SH-SY5Y (cell line): ENCODE data around the gene OR6B1.

Experiments
- GATA2 ChIP-seq: IDR thresholded peaks from 2 replicates; pipeline ENCODE4 v1.6.1; 2011; ENCODE audit warnings: mild to moderate bottlenecking, low read depth, low read length
- GATA3 ChIP-seq: IDR thresholded peaks from 2 replicates; pipeline ENCODE4 v1.6.1; 2011; ENCODE audit warnings: low read depth, mild to moderate bottlenecking, low read length, moderate library complexity

Gene OR6B1

GRCh38 chr7:143980746-143981510, 19.2 kb upstream of the OR6B1 start:
- no peak for TF ChIP-seq GATA3

DNA sequence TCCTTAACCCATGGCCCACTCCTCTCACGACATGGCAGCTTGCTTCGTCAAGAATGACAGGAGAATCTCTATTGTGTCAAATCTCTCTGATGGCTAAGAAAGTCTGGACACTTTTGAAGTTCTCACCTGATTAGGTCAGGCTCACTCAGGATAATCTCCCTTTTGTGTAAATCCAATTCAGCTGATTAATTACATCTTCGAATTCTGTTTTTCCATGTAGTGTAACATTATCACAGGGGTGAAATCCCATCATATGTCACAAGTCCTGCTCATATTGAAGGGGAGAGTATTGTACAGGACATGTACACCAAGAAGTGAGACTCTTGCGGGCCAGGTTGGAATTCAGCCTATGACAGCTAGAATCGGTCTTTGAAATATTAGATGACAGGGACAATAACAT, 16.2 kb upstream of the OR6B1 start:
- no peak for TF ChIP-seq GATA3
- TF ChIP-seq GATA2 = no peak

DNA sequence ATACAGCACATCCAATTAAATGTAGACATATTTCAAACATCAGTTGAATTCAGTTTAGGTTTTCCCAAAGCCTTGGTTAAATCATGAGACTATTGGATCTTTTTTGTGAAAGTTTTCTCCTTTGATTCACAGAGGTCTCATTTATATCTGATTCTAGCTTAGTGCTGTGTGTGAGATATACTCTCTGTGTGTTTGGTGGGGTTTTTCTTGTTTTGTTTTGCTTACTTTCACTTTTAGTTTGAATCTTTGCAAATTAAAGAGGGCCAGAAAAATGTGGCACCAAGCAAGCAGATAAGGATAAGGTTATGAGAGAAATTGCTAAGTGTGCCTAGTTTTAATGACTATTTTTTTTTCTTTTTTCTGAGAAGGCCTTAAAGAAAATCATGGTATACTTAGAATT, 12.6 kb upstream of the OR6B1 start:
- TF ChIP-seq GATA3 (no peak), GATA2 (no peak)

DNA sequence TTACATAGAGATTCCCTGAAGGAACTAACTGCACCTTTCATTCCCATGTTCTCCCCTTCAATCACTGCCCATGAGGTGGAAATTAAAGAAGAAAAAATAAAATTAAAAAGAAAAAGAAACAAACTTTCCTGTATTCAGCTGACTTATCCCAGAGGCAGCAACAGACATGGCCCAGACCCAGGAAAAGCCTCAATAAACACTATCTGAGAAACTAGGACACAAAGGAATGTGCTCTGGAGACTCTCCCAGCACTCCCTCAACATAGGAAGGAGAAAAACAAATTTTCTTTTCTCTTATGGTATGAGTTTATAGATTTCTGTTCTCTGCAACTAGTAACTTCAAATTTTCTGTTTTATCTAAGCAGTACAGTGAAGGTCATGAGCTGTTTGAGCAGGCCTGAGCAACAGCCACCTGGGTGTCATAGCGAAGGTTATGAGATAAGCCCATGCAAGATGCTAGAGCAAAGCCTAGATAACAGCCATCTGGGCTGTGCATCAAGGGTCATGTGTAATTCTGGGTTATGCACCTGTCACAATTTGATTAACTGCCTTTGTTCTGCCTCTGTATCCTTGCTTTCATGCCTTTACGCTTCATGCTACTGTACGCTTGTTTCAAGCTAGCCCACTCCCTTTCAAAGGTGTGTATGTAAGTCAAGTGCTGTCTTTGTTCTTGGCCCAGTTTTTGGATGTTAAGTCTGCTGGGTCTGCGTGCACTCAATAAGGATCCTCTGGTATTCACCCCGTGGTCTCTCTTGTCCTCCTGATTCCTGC, 11.0 kb upstream of the OR6B1 start:
- TF ChIP-seq GATA2 = no peak

DNA sequence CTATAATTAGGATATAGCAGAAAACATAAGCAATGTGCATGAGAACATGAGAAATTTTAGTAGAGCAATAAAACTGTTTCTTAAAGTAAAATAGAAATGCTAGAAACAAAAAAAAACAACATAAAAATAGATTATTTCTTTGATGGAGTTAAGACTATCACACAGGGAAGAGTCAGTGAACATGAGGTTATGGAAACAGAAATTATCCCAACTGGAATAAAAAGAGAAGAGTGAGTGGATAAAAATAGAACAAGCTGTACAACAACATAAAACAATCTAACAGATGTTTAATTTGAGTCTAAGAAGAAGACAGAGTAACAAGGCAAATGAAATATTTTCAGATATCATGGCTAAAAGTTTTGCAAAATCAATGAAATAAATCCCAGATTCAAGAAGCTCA, 7.5 kb upstream of the OR6B1 start:
- TF ChIP-seq GATA2 (no peak), GATA3 (no peak)

DNA sequence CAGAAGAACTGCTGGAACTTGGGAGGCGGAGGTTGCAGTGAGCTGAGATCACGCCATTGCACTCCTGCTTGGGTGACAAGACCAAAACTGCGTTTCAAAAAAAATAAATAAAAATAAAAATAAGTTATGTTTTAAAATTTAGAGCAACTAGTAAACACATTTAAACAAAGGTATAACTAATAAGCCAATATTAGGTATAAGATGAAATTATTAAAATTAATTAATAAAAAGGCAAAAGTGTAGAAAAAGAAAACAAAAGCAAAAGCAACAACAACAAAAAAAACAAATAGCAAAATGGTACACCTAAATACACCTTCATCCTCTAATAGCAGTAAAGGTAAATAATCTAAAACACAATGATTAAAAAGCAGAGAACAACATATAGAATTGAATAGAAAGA, 6.2 kb upstream of the OR6B1 start:
- TF ChIP-seq GATA3 (no peak), GATA2 (no peak)

- TF ChIP-seq GATA3 (no peak), GATA2 (no peak)
Observed at GRCh38 chr7:144001543-144001942, 1.4 kb downstream of the OR6B1 start.

DNA sequence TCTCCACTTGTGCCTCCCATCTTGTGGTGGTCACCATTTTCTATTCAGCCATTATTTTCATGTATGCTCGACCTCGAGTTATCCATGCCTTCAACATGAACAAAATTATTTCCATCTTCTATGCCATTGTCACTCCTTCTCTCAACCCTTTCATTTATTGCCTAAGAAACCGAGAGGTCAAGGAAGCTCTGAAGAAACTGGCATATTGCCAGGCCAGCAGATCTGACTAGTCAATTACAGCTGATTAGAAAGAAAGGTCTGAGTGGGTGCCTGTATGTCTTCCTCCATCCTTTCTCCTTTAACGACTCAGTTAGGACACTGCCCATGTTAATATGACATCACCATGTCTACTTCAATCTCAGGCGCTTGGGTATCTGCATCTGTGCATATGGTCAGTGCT, 4.6 kb downstream of the OR6B1 start:
- no peak for TF ChIP-seq GATA2
- no peak for TF ChIP-seq GATA3

DNA sequence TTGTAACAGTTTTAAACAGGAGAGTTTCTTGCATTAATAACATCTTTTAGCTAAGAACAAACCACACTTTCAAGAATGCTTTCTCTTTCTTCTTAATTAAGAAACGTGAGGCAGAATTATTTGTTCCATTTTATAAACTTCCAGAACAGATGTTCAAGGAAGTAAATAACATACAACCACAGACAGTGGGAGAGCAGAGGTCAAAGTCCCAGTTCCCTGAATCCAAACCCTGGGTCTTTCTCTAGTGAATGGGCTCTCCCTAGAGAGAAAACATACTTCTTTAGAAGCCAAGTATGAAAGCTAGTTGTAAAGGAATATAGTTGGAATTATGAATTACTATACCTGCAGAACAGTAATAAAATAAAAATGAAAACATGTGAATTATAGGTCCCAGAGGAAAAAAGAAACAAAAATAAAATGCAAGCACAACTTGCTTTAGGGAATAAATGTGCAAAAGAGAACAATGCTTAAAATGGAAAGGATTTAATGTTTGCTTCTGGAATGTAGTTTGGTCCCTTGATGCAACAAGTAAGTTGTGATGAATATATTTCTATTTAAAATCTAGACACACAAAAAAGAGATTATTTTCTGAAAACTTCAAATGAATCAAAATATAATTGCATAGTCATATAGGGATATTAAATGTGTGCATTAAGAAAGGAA, 6.0 kb downstream of the OR6B1 start:
- TF ChIP-seq GATA3 (no peak), GATA2 (no peak)

DNA sequence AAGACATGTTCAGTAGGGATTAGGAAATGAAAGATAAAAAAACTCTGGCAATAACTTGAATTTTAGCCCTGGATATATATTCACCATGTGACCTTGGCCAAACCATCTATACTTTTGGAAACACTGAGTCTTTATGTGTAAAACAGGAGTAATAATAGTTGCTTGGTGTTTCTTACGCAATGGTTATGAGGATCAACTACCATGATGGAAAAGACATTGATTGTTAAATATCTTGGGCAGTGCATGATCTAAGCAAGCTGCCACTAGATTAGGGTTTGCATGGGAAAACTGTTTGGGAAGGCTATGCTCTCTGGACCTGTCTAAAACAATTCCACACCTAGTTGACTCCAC, 6.5 kb downstream of the OR6B1 start:
- TF ChIP-seq GATA3 (no peak), GATA2 (no peak)

DNA sequence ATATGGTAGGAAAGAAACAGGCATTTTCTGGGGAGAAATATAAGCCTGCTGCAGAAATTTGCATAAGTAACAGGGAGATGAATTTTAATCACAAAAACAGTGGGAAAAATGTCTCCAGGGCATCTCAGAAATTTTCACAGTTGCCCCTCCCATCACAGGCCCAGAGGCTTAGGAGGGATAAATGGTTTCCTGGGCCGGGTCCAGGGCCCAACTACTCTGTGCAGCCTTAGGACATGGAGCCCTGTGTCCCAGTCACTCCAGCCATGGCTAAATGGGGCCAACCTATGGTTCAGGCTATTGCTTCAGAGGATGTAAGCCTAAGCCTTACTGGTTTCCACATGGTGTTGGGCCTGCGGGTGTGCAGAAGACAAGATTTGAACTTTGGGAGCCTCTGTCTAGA, 9.2 kb downstream of the OR6B1 start:
- TF ChIP-seq GATA2 = no peak
- no peak for TF ChIP-seq GATA3

- TF ChIP-seq GATA3 = no peak
- TF ChIP-seq GATA2 = no peak
Observed at GRCh38 chr7:144011458-144012230, 11.5 kb downstream of the OR6B1 start.

- TF ChIP-seq GATA2 (no peak), GATA3 (no peak)
Observed at GRCh38 chr7:144018065-144018464, 17.9 kb downstream of the OR6B1 start.

DNA sequence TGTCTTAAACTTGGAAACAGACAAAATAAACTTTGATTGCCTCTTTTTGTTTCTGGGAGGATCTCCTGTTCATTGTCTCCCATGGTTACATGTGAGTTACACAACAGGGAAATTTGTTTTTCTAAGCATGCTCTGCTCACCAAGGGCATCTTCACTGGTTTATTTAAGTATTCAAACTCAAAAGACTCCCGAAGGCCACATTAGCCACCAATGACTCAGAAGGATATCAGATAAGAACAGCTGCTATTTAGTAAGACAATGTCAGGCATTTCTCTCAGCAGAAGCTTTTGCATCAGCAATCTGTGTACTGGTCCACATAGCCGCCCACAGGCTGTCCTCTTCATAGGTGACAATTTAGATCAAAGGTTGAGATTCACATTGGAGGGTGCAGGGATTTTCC, 19.3 kb downstream of the OR6B1 start:
- TF ChIP-seq GATA3 = no peak
- no peak for TF ChIP-seq GATA2

DNA sequence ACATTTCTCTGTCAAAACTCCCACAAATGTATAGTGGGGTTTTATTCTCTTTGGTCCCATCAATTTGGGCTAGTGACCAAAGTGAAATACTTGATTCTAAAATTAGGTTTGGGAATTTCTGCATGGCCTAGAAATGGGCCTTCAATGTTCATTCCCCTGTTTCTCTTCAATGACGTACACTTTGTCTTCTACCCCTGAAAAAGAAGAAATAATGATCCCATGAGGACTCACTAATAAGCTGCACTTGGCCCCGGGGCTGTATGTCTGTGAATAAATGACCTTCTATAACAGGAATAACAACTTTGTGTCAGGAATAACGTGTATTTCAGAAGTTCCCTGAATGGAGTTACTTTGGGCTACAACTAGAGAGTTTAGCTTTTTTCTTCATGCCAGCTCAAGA, 20.2 kb downstream of the OR6B1 start:
- TF ChIP-seq GATA2 (no peak), GATA3 (no peak)
